Common myeloid progenitor, CD34-positive (primary cell): ENCODE measurements around the gene CDH18.

ENCODE experiments used
- CTCF ChIA-PET: fragments of 350-600 bp; sonication (Branson Sonifier 250); formaldehyde crosslinking; loops from one replicate; lab custom pipeline; 2021; ENCODE audit warnings: antibody characterized with exemption; lab: Charles Lee
- POLR2A ChIA-PET: fragments of 350-600 bp; sonication (Branson Sonifier 250); formaldehyde crosslinking; loops from one replicate; lab custom pipeline; 2021; ENCODE audit warnings: antibody characterized with exemption; lab: Charles Lee
- DNase-seq, 3 donors: peaks; one replicate each; pipeline versions ENCODE4 v3.0.0 to v3.0.0-alpha.2; 2013
- H3K27ac ChIP-seq, 2 experiments: 1 replicate in 1 of 2; 2 replicates in 1 of 2; pipeline ENCODE4 v1.7.0; 2013; ENCODE audit warnings: inconsistent platforms in 2 of 2, low read length in 2 of 2, mild to moderate bottlenecking in 2 of 2, low read depth in 1 of 2, moderate library complexity in 1 of 2; ENCODE audit not compliant: severe bottlenecking in 2 of 2, insufficient read depth in 1 of 2, poor library complexity in 1 of 2
- H3K27me3 ChIP-seq, 5 experiments: replicated peaks in 2 of 5; 1 replicate in 3 of 5; 2 replicates in 2 of 5; pipeline versions ENCODE4 v1.6.1 to v1.7.0; 2013; ENCODE audit warnings: low read length in 4 of 5, mild to moderate bottlenecking in 2 of 5, moderate library complexity in 2 of 5, inconsistent platforms in 1 of 5; ENCODE audit not compliant: insufficient read depth in 5 of 5, control insufficient read depth in 4 of 5
- H3K36me3 ChIP-seq, 4 experiments: 1 replicate in 2 of 4; 2 replicates in 2 of 4; pipeline versions ENCODE4 v1.6.1 to v1.7.0; 2013; ENCODE audit warnings: low read length in 3 of 4, control low read depth in 1 of 4, mild to moderate bottlenecking in 1 of 4; ENCODE audit not compliant: control insufficient read depth in 4 of 4, insufficient read depth in 4 of 4
- H3K4me1 ChIP-seq, 4 experiments: 1 replicate in 3 of 4; 2 replicates in 1 of 4; pipeline versions ENCODE4 v1.6.1 to v1.7.1; 2013; ENCODE audit warnings: low read length in 3 of 4, mild to moderate bottlenecking in 3 of 4, control low read depth in 1 of 4, inconsistent platforms in 1 of 4, moderate library complexity in 1 of 4; ENCODE audit not compliant: control insufficient read depth in 4 of 4, insufficient read depth in 4 of 4; ENCODE audit errors: control extremely low read depth in 1 of 4
- H3K4me3 ChIP-seq, 7 experiments: 1 replicate in 4 of 7; 2 replicates in 3 of 7; pipeline versions ENCODE4 v1.5.1 to v1.7.0; 2013; ENCODE audit warnings: mild to moderate bottlenecking in 7 of 7, low read length in 6 of 7, moderate library complexity in 6 of 7, inconsistent platforms in 2 of 7, low read depth in 2 of 7, control low read depth in 1 of 7; ENCODE audit not compliant: insufficient read depth in 4 of 7, control insufficient read depth in 1 of 7; ENCODE audit errors: extremely low read depth in 1 of 7
- H3K9me3 ChIP-seq, 5 experiments: 1 replicate in 4 of 5; 2 replicates in 1 of 5; pipeline versions ENCODE4 v1.6.1 to v1.7.1; 2013; ENCODE audit warnings: low read length in 4 of 5, mild to moderate bottlenecking in 2 of 5, inconsistent platforms in 1 of 5, low read depth in 1 of 5, moderate library complexity in 1 of 5; ENCODE audit not compliant: control insufficient read depth in 4 of 5, insufficient read depth in 2 of 5; ENCODE audit errors: control extremely low read depth in 1 of 5
- whole genome bisulfite sequencing: methylation state at CpG from one replicate; pipeline ENCODE4 v1.1.5; 2013; ENCODE audit not compliant: insufficient coverage; 5-methylcytosine and 5-hydroxymethylcytosine counted together

The CDH18 gene

GRCh38 chr5:20023686-20024180 lies 35.7 kb upstream of the CDH18 start:
- Histone ChIP-seq H3K27me3 (no peaks in the 10 kb centered on the region), H3K9me3 (peaks cover 0 to 10% (median 0%) of the 10 kb centered on the region in 5 experiments), H3K36me3 (no peaks in the 10 kb centered on the region), H3K27ac (no peak overlapping the region), H3K4me1 (no peaks in the 10 kb centered on the region), H3K4me3 (no peak overlapping the region)
- no peak for DNase-seq
- ChIA-PET CTCF (interaction anchor here (0.8 kb wide), 1 partner anchor 9 kb away, joined by 3 read pairs; no protein-coding TSS in a partner anchor), POLR2A (no interaction called here)
- WGBS = no CpG with 5 or more reads among the region's 1 CpG

GRCh38 chr5:20020247-20020646 lies 32.2 kb upstream of the CDH18 start:
- 100% methylated on average over 2 of the region's 2 CpGs for WGBS

GRCh38 chr5:20017021-20017420 lies 29.0 kb upstream of the CDH18 start:
- ChIA-PET CTCF (no interaction called here), POLR2A (no interaction called here)
- Histone ChIP-seq H3K36me3 (no peaks in the 10 kb centered on the region), H3K4me1 (no peaks in the 10 kb centered on the region), H3K27ac (no peak overlapping the region), H3K4me3 (no peak overlapping the region), H3K27me3 (no peaks in the 10 kb centered on the region), H3K9me3 (peaks cover 0 to 10% (median 0%) of the 10 kb centered on the region in 5 experiments)
- no peak for DNase-seq
- WGBS = no CpG with 5 or more reads among the region's 1 CpG

More at GRCh38 chr5:20020247-20020646, 32.2 kb upstream of the CDH18 start:
- DNase-seq = no peak
- POLR2A ChIA-PET = no interaction called here
- H3K27ac ChIP-seq = no peak overlapping the region
- no peaks in the 10 kb centered on the region for H3K27me3 ChIP-seq
- peaks cover 0 to 10% (median 0%) of the 10 kb centered on the region in 5 experiments for H3K9me3 ChIP-seq
- CTCF ChIA-PET = interaction anchor here (1.0 kb wide), 1 partner anchor 8 kb away, joined by 3 read pairs; no protein-coding TSS in a partner anchor
- no peaks in the 10 kb centered on the region for H3K4me1 ChIP-seq
- no peaks in the 10 kb centered on the region for H3K36me3 ChIP-seq
- no peak overlapping the region for H3K4me3 ChIP-seq

GRCh38 chr5:20000416-20000815 lies 12.4 kb upstream of the CDH18 start:
- H3K36me3 ChIP-seq = no peaks in the 10 kb centered on the region
- H3K27ac ChIP-seq = no peak overlapping the region
- no peaks in the 10 kb centered on the region for H3K4me1 ChIP-seq
- no peaks in the 10 kb centered on the region for H3K9me3 ChIP-seq
- H3K27me3 ChIP-seq = no peaks in the 10 kb centered on the region
- no peak overlapping the region for H3K4me3 ChIP-seq
- no peak for DNase-seq
- CTCF ChIA-PET = no interaction called here
- POLR2A ChIA-PET = no interaction called here

- no peak for DNase-seq
- POLR2A ChIA-PET = no interaction called here
- Histone ChIP-seq H3K36me3 (no peaks in the 10 kb centered on the region), H3K27me3 (peaks cover 2 to 21% (median 17%) of the 10 kb centered on the region in 5 experiments), H3K9me3 (no peaks in the 10 kb centered on the region), H3K4me1 (peaks cover 6 to 10% (median 7%) of the 10 kb centered on the region in 4 experiments), H3K27ac (no peak overlapping the region), H3K4me3 (peak overlapping the region in 3 of 7 experiments; percentile 44 to 61 (median 56))
- WGBS = 29% methylated on average over 11 of the region's 12 CpGs
- CTCF ChIA-PET = no interaction called here
Observed at GRCh38 chr5:19988457-19988856, 457 bp upstream of the CDH18 start.

GRCh38 chr5:19986806-19987205 lies 1.2 kb downstream of the CDH18 start:
- H3K36me3 ChIP-seq = no peaks in the 10 kb centered on the region
- WGBS = 100% methylated on average over 1 of the region's 2 CpGs
- no peak overlapping the region for H3K27ac ChIP-seq
- peaks cover 6 to 10% (median 7%) of the 10 kb centered on the region in 4 experiments for H3K4me1 ChIP-seq
- POLR2A ChIA-PET = no interaction called here
- CTCF ChIA-PET = no interaction called here
- H3K9me3 ChIP-seq = no peaks in the 10 kb centered on the region
- no peak for DNase-seq
- peaks cover 2 to 21% (median 17%) of the 10 kb centered on the region in 5 experiments for H3K27me3 ChIP-seq
- no peak overlapping the region for H3K4me3 ChIP-seq

- POLR2A ChIA-PET = no interaction called here
- peaks cover 6 to 10% (median 7%) of the 10 kb centered on the region in 4 experiments for H3K4me1 ChIP-seq
- no CpG with 5 or more reads among the region's 1 CpG for WGBS
Observed at GRCh38 chr5:19986031-19986619, 1.9 kb downstream of the CDH18 start.

More at GRCh38 chr5:19986031-19986619, 1.9 kb downstream of the CDH18 start:
- no peak for DNase-seq
- no peaks in the 10 kb centered on the region for H3K36me3 ChIP-seq
- CTCF ChIA-PET = no interaction called here
- no peak overlapping the region for H3K27ac ChIP-seq
- H3K27me3 ChIP-seq = peaks cover 2 to 21% (median 17%) of the 10 kb centered on the region in 5 experiments
- H3K9me3 ChIP-seq = no peaks in the 10 kb centered on the region
- H3K4me3 ChIP-seq = no peak overlapping the region
